GM12878 (cell line): ENCODE results near the gene SLC6A11. TPM values are rescaled to one million over a fixed set of nuclear protein-coding genes. Genes with fewer than 3 reads are reported as not detected.

ENCODE experiments used
- ATAC-seq: fragments of 200-7000 bp; cut with Tn5 transposase; 3 replicates; pipeline ENCODE4 v1.9.1; 2020; ENCODE audit warnings: mild to moderate bottlenecking, moderate library complexity
- BruUV-seq: library from RNA; stranded (reverse); fragments of 400-500 nt; replicated peaks from 2 replicates; lab custom pipeline; 2021; lab: Mats Ljungman, UMichigan
- CTCF ChIA-PET: fragments of 300-600 bp; sonication (Branson Sonifier 250); formaldehyde crosslinking; extraction: SDS; loops from one replicate; lab custom pipeline; 2021; ENCODE audit warnings: inconsistent platforms; lab: Yijun Ruan, JAX
- POLR2A ChIA-PET: fragments of 350-600 bp; formaldehyde crosslinking; extraction: SDS; loops from one replicate; lab custom pipeline; 2021; ENCODE audit warnings: inconsistent platforms; lab: Charles Lee
- RAD21 ChIA-PET: fragments of 300-600 bp; sonication (Branson Sonifier 250); formaldehyde crosslinking; loops from one replicate; lab custom pipeline; 2023; ENCODE audit warnings: antibody characterized with exemption; ENCODE audit not compliant: unreplicated experiment; lab: Charles Lee
- SMC1A ChIA-PET: fragments of 300-600 bp; sonication (Branson Sonifier 250); formaldehyde crosslinking; loops from one replicate; lab custom pipeline; 2023; ENCODE audit not compliant: unreplicated experiment, uncharacterized antibody; lab: Charles Lee
- DNase-seq: peaks from one replicate; pipeline ENCODE4 v3.0.0-alpha.2; 2011; ENCODE audit warnings: low read depth, low spot score
- FAIRE-seq: peaks from 3 replicates; lab custom pipeline; 2011; peaks lifted over from hg19 to GRCh38; lab: Jason Lieb, UNC
- H2AFZ ChIP-seq: 2 replicates; pipeline ENCODE4 v1.6.0; 2011; ENCODE audit warnings: low read depth, low read length, control low read depth; ENCODE audit not compliant: control insufficient read depth
- H3K27ac ChIP-seq: 2 replicates; pipeline ENCODE4 v1.5.1; 2011; ENCODE audit warnings: control low read depth; ENCODE audit not compliant: control insufficient read depth, insufficient read depth
- H3K27me3 ChIP-seq, 2 experiments: replicated peaks in 1 of 2; 2 replicates each; pipeline versions ENCODE4 v1.6.0 to v1.6.1; 2011; ENCODE audit warnings: low read length in 1 of 2; ENCODE audit not compliant: control insufficient read depth in 2 of 2, insufficient read depth in 2 of 2
- H3K36me3 ChIP-seq, 2 experiments: 2 replicates each; pipeline ENCODE4 v1.5.1; 2011; ENCODE audit warnings: low read length in 1 of 2; ENCODE audit not compliant: control insufficient read depth in 2 of 2, insufficient read depth in 2 of 2
- H3K4me1 ChIP-seq: 2 replicates; pipeline ENCODE4 v1.6.1; 2011; ENCODE audit warnings: mild to moderate bottlenecking, low read length, moderate library complexity, mixed read lengths; ENCODE audit not compliant: control insufficient read depth, insufficient read depth
- H3K4me2 ChIP-seq: 2 replicates; pipeline ENCODE4 v1.6.0; 2011; ENCODE audit warnings: control low read depth; ENCODE audit not compliant: control insufficient read depth, insufficient read depth
- H3K4me3 ChIP-seq: fragments of 200-600 bp; sonication (generic); 2 replicates; pipeline ENCODE4 v1.5.1; 2016
- H3K79me2 ChIP-seq: 2 replicates; pipeline ENCODE4 v1.6.0; 2011; ENCODE audit warnings: low read length; ENCODE audit not compliant: control insufficient read depth, insufficient read depth
- H3K9ac ChIP-seq: 2 replicates; pipeline ENCODE4 v1.8.0; 2011; ENCODE audit warnings: low read length, control low read depth, mixed read lengths; ENCODE audit not compliant: control insufficient read depth, insufficient read depth
- H3K9me3 ChIP-seq: replicated peaks from 3 replicates; pipeline ENCODE4 v1.5.1; 2011; ENCODE audit warnings: mild to moderate bottlenecking, low read length; ENCODE audit not compliant: control insufficient read depth, insufficient read depth
- H4K20me1 ChIP-seq: 2 replicates; pipeline ENCODE4 v1.6.0; 2011; ENCODE audit not compliant: control insufficient read depth, insufficient read depth
- DPF2 ChIP-seq: fragments of 450-650 bp; IDR thresholded peaks from 2 replicates; pipeline ENCODE4 v1.6.1; 2017; ENCODE audit warnings: mild to moderate bottlenecking
- MYB ChIP-seq: fragments of 150-350 bp; IDR thresholded peaks from 2 replicates; pipeline ENCODE4 v1.6.1; 2014; ENCODE audit warnings: mild to moderate bottlenecking, low read depth, low read length, borderline replicate concordance
- NFIC ChIP-seq: IDR thresholded peaks from 2 replicates; pipeline ENCODE4 v1.6.1; 2012; ENCODE audit warnings: low read depth, mild to moderate bottlenecking, inconsistent platforms, low read length, moderate library complexity
- RB1 ChIP-seq: fragments of 450-650 bp; formaldehyde crosslinking; IDR thresholded peaks from 2 replicates; pipeline ENCODE4 v1.6.1; 2017; ENCODE audit warnings: mild to moderate bottlenecking, borderline replicate concordance
- TAF1 ChIP-seq: IDR thresholded peaks from 2 replicates; pipeline ENCODE4 v1.6.1; 2011; ENCODE audit warnings: mild to moderate bottlenecking, low read depth, low read length, borderline replicate concordance
- WGBS: methylation state at CpG from one replicate; pipeline ENCODE4 v1.1.6; 2016; ENCODE audit warnings: low lambda C conversion rate; ENCODE audit not compliant: insufficient replicate concordance, insufficient coverage; ENCODE audit errors: missing lambda C conversion rate; 5-methylcytosine and 5-hydroxymethylcytosine counted together
- in situ Hi-C: fragments of 300-500 bp; cut with MboI; formaldehyde crosslinking; loops from 9 replicates; pipeline ENCODE4 v1.14.3; 2018; ENCODE audit warnings: mixed read lengths
- intact Hi-C: fragments of 100-400 bp; cut with micrococcal nuclease; formaldehyde crosslinking; loops from one replicate; pipeline ENCODE4 v1.14.2; 2022; ENCODE audit not compliant: unreplicated experiment
- polyA plus RNA-seq, 11 experiments: library from polyadenylated mRNA; depleted of rRNA in 4 of 11; unstranded in 6 of 11; stranded (reverse) in 5 of 11; fragments of >200 nt; fragmentation: Nextera tagmentation in 4 of 11; fragmentation: Illumina TruSeq in 1 of 11; extraction: Ambion mirVana in 4 of 11; extraction: Trizol in 1 of 11; gene quantifications; 1 replicate in 1 of 11; 2 replicates in 10 of 11; pipeline versions ENCODE4 v1.2.1 to v1.2.3, GENCODE V29; 2011 to 2016; ENCODE audit warnings: inconsistent platforms in 2 of 11, missing spikeins in 2 of 11, low read depth in 1 of 11
- total RNA-seq, 4 experiments: library from RNA; depleted of rRNA in 3 of 4; stranded (reverse); fragments of >200 nt in 3 of 4; fragmentation: Illumina TruSeq in 1 of 4; extraction: Trizol in 1 of 4; gene quantifications; 2 replicates each; pipeline versions ENCODE4 v1.2.1 to v1.2.3, GENCODE V29; 2013 to 2021
- TF ChIP-seq, protein P1 (sequence below): fragments of 450-650 bp; conservative IDR thresholded peaks from 2 replicates; pipeline ENCODE4 v1.6.1; 2017; ENCODE audit warnings: mild to moderate bottlenecking, moderate library complexity
- TF ChIP-seq, protein P2 (sequence below): IDR thresholded peaks from 2 replicates; pipeline ENCODE4 v1.6.1; 2012; ENCODE audit warnings: low read length, inconsistent platforms
- TF ChIP-seq, protein P3 (sequence below): IDR thresholded peaks from 2 replicates; pipeline ENCODE4 v1.6.1; 2012; ENCODE audit warnings: improper control_type of control experiment, low read depth, low read length; ENCODE audit not compliant: insufficient replicate concordance

Gene SLC6A11
- total and polyA plus RNA-seq, 10 of the 15 experiments (the other 5 are each of a cell fraction or from before 2014, with no cell fraction given): not detected

DNA sequence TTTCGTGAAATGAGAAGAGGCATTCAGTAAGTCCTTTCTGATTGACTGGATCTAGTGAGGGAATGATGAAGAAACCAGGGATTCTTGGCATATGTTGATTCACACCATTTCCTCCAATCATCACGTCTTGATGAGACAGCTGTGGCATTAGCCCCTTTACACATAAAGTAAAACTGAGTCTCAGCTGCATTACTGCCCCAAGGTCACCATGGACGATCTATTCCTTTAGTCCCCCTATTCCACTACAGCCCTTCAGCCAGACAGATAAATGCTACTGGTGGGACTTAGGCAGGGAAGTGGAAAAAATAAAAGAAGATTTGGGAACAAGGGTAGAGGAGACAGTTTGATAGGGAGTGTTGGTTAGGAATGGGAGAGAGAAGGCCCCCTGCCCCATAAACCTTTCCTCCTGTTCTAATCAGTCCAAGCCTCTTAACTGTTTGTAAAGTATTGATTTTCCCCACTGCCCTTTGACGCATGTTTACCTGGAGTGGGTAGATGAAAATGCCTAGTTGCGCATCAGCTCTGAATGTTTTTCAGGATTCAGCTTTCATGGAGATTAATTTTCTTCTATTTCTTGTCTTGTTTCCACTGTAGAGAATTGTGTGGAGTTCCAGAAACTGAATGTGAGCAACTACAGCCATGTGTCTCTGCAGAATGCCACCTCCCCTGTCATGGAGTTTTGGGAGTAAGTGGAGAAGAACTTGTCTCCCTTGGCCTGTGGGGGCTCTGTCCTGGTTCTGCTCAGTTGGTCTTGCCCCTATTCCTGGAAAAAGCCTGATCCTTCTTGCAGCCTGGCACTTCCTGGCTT lies 6.9 kb downstream of the SLC6A11 start:
- no peak overlapping the region for H2AFZ ChIP-seq
- no peaks in the 10 kb centered on the region for H3K79me2 ChIP-seq
- intact Hi-C loops (no loop called here), in situ Hi-C loops (no loop called here)
- TF ChIP-seq, protein P1, sequence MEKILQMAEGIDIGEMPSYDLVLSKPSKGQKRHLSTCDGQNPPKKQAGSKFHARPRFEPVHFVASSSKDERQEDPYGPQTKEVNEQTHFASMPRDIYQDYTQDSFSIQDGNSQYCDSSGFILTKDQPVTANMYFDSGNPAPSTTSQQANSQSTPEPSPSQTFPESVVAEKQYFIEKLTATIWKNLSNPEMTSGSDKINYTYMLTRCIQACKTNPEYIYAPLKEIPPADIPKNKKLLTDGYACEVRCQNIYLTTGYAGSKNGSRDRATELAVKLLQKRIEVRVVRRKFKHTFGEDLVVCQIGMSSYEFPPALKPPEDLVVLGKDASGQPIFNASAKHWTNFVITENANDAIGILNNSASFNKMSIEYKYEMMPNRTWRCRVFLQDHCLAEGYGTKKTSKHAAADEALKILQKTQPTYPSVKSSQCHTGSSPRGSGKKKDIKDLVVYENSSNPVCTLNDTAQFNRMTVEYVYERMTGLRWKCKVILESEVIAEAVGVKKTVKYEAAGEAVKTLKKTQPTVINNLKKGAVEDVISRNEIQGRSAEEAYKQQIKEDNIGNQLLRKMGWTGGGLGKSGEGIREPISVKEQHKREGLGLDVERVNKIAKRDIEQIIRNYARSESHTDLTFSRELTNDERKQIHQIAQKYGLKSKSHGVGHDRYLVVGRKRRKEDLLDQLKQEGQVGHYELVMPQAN: no peak
- no peak for TF ChIP-seq MYB
- no peak for TF ChIP-seq RB1
- no peak for TF ChIP-seq DPF2
- TF ChIP-seq, protein P2, sequence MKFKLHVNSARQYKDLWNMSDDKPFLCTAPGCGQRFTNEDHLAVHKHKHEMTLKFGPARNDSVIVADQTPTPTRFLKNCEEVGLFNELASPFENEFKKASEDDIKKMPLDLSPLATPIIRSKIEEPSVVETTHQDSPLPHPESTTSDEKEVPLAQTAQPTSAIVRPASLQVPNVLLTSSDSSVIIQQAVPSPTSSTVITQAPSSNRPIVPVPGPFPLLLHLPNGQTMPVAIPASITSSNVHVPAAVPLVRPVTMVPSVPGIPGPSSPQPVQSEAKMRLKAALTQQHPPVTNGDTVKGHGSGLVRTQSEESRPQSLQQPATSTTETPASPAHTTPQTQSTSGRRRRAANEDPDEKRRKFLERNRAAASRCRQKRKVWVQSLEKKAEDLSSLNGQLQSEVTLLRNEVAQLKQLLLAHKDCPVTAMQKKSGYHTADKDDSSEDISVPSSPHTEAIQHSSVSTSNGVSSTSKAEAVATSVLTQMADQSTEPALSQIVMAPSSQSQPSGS: no peak
- TF ChIP-seq, protein P3, sequence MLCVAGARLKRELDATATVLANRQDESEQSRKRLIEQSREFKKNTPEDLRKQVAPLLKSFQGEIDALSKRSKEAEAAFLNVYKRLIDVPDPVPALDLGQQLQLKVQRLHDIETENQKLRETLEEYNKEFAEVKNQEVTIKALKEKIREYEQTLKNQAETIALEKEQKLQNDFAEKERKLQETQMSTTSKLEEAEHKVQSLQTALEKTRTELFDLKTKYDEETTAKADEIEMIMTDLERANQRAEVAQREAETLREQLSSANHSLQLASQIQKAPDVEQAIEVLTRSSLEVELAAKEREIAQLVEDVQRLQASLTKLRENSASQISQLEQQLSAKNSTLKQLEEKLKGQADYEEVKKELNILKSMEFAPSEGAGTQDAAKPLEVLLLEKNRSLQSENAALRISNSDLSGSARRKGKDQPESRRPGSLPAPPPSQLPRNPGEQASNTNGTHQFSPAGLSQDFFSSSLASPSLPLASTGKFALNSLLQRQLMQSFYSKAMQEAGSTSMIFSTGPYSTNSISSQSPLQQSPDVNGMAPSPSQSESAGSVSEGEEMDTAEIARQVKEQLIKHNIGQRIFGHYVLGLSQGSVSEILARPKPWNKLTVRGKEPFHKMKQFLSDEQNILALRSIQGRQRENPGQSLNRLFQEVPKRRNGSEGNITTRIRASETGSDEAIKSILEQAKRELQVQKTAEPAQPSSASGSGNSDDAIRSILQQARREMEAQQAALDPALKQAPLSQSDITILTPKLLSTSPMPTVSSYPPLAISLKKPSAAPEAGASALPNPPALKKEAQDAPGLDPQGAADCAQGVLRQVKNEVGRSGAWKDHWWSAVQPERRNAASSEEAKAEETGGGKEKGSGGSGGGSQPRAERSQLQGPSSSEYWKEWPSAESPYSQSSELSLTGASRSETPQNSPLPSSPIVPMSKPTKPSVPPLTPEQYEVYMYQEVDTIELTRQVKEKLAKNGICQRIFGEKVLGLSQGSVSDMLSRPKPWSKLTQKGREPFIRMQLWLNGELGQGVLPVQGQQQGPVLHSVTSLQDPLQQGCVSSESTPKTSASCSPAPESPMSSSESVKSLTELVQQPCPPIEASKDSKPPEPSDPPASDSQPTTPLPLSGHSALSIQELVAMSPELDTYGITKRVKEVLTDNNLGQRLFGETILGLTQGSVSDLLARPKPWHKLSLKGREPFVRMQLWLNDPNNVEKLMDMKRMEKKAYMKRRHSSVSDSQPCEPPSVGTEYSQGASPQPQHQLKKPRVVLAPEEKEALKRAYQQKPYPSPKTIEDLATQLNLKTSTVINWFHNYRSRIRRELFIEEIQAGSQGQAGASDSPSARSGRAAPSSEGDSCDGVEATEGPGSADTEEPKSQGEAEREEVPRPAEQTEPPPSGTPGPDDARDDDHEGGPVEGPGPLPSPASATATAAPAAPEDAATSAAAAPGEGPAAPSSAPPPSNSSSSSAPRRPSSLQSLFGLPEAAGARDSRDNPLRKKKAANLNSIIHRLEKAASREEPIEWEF: no peak
- no peak for TF ChIP-seq TAF1
- TF ChIP-seq NFIC: no peak
- ChIA-PET CTCF (no interaction called here), SMC1A (no interaction called here), RAD21 (no interaction called here), POLR2A (no interaction called here)
- H3K4me2 ChIP-seq: no peak overlapping the region
- H3K9ac ChIP-seq: no peak overlapping the region
- no peaks in the 10 kb centered on the region for H4K20me1 ChIP-seq
- no peaks in the 10 kb centered on the region for H3K9me3 ChIP-seq
- H3K27ac ChIP-seq: no peak overlapping the region
- no TSS peak for BruUV-seq
- H3K36me3 ChIP-seq: no peaks in the 10 kb centered on the region
- ATAC-seq (no peak), FAIRE-seq (no peak), DNase-seq (no peak)
- 23% methylated on average over 5 of the region's 5 CpGs for WGBS
- H3K4me1 ChIP-seq: no peaks in the 10 kb centered on the region
- H3K4me3 ChIP-seq: no peak overlapping the region
- no peaks in the 10 kb centered on the region; a peak in 1 of 4 replicates for H3K27me3 ChIP-seq
